H9 (cell line): Measurements from ENCODE around the gene B4GAT1. TPM values are rescaled to one million over a fixed set of nuclear protein-coding genes. Genes with fewer than 3 reads are reported as not detected.

Source experiments
- DNase-seq: peaks from one replicate; pipeline ENCODE4 v3.0.0-alpha.2; 2017
- H2AFZ ChIP-seq: one replicate; pipeline ENCODE4 v1.6.1; 2013; ENCODE audit warnings: mild to moderate bottlenecking, low read length, control low read depth, moderate library complexity
- H2AK5ac ChIP-seq: 2 replicates; pipeline ENCODE4 v1.6.1; 2013; ENCODE audit warnings: low read length, control low read depth, mixed read lengths; ENCODE audit not compliant: insufficient read length
- H2BK120ac ChIP-seq: one replicate; pipeline ENCODE4 v1.6.1; 2013; ENCODE audit warnings: low read depth, mild to moderate bottlenecking, low read length, control low read depth, inconsistent platforms; ENCODE audit not compliant: poor library complexity, severe bottlenecking
- H2BK12ac ChIP-seq: 2 replicates; pipeline ENCODE4 v1.6.1; 2013; ENCODE audit warnings: low read length, control low read depth, mixed read lengths, low read depth; ENCODE audit not compliant: insufficient read length
- H2BK15ac ChIP-seq: 2 replicates; pipeline ENCODE4 v1.6.1; 2013; ENCODE audit warnings: low read depth, low read length, control low read depth
- H2BK20ac ChIP-seq: one replicate; pipeline ENCODE4 v1.6.1; 2013; ENCODE audit warnings: low read depth, mild to moderate bottlenecking, low read length, control low read depth, inconsistent platforms; ENCODE audit not compliant: poor library complexity, severe bottlenecking
- H2BK5ac ChIP-seq: 2 replicates; pipeline ENCODE4 v1.6.1; 2013; ENCODE audit warnings: low read length, control low read depth, mixed read lengths; ENCODE audit not compliant: insufficient read length
- H3K14ac ChIP-seq: 2 replicates; pipeline ENCODE4 v1.6.1; 2013; ENCODE audit warnings: low read length, control low read depth; ENCODE audit not compliant: insufficient read depth
- H3K18ac ChIP-seq: 2 replicates; pipeline ENCODE4 v1.6.1; 2013; ENCODE audit warnings: low read depth, mild to moderate bottlenecking, mixed read lengths, low read length, control low read depth; ENCODE audit not compliant: insufficient read length
- H3K23ac ChIP-seq: 2 replicates; pipeline ENCODE4 v1.6.1; 2013; ENCODE audit warnings: low read length, control low read depth, mixed read lengths, low read depth; ENCODE audit not compliant: insufficient read length
- H3K23me2 ChIP-seq: 2 replicates; pipeline ENCODE4 v1.6.1; 2013; ENCODE audit warnings: low read depth, mild to moderate bottlenecking, mixed read lengths, low read length, control low read depth; ENCODE audit not compliant: insufficient read length, poor library complexity, severe bottlenecking
- H3K27ac ChIP-seq: 2 replicates; pipeline ENCODE4 v1.5.1; 2013; ENCODE audit warnings: low read length, control low read depth, mixed read lengths, low read depth; ENCODE audit not compliant: insufficient read length
- H3K27me3 ChIP-seq: 2 replicates; pipeline ENCODE4 v1.6.1; 2013; ENCODE audit warnings: low read length, control low read depth, inconsistent platforms; ENCODE audit not compliant: insufficient read depth
- H3K4ac ChIP-seq: 2 replicates; pipeline ENCODE4 v1.6.1; 2013; ENCODE audit warnings: low read depth, mild to moderate bottlenecking, control low read depth, inconsistent platforms, low read length, moderate library complexity
- H3K4me1 ChIP-seq: 2 replicates; pipeline ENCODE4 v1.6.1; 2013; ENCODE audit warnings: low read length, control low read depth, inconsistent platforms; ENCODE audit not compliant: insufficient read depth
- H3K4me2 ChIP-seq: 2 replicates; pipeline ENCODE4 v1.6.1; 2013; ENCODE audit warnings: low read length, control low read depth, mixed read lengths; ENCODE audit not compliant: insufficient read length, insufficient read depth
- H3K56ac ChIP-seq: 2 replicates; pipeline ENCODE4 v1.6.1; 2013; ENCODE audit warnings: low read depth, mild to moderate bottlenecking, mixed read lengths, low read length, control low read depth; ENCODE audit not compliant: insufficient read length
- H3K79me1 ChIP-seq: 2 replicates; pipeline ENCODE4 v1.6.1; 2013; ENCODE audit warnings: low read depth, mild to moderate bottlenecking, moderate library complexity, low read length, control low read depth, inconsistent platforms; ENCODE audit not compliant: insufficient read depth, poor library complexity, severe bottlenecking
- H3K79me2 ChIP-seq: 2 replicates; pipeline ENCODE4 v1.6.1; 2013; ENCODE audit warnings: low read length, control low read depth, inconsistent platforms; ENCODE audit not compliant: insufficient read depth
- H3K9ac ChIP-seq: 2 replicates; pipeline ENCODE4 v1.6.1; 2013; ENCODE audit warnings: low read length, control low read depth, mixed read lengths; ENCODE audit not compliant: insufficient read length; ENCODE audit errors: extremely low read depth
- H3K9me3 ChIP-seq: one replicate; pipeline ENCODE4 v1.6.1; 2013; ENCODE audit warnings: low read depth, low read length, inconsistent platforms; ENCODE audit not compliant: control insufficient read depth
- H3T11ph ChIP-seq: one replicate; pipeline ENCODE4 v1.6.1; 2013; ENCODE audit warnings: mild to moderate bottlenecking, low read length, control low read depth, inconsistent platforms
- H4K20me1 ChIP-seq: one replicate; pipeline ENCODE4 v1.6.1; 2013; ENCODE audit not compliant: control insufficient read depth, insufficient read length, insufficient read depth
- H4K5ac ChIP-seq: 2 replicates; pipeline ENCODE4 v1.6.1; 2013; ENCODE audit warnings: low read depth, mild to moderate bottlenecking, mixed read lengths, low read length, control low read depth; ENCODE audit not compliant: insufficient read length
- H4K8ac ChIP-seq: replicated peaks from 2 replicates; pipeline ENCODE4 v1.6.1; 2013; ENCODE audit warnings: low read length, control low read depth, mixed read lengths, low read depth; ENCODE audit not compliant: insufficient read length
- H4K91ac ChIP-seq: 2 replicates; pipeline ENCODE4 v1.6.1; 2013; ENCODE audit warnings: low read depth, mild to moderate bottlenecking, moderate library complexity, mixed read lengths, low read length, control low read depth; ENCODE audit not compliant: insufficient read length
- H3K27ac Mint-ChIP-seq, 3 experiments: 2 replicates in 2 of 3; 3 replicates in 1 of 3; pipeline ENCODE4 v1.8.0; 2020 to 2021; ENCODE audit warnings: mixed read lengths in 3 of 3, mild to moderate bottlenecking in 1 of 3, moderate library complexity in 1 of 3
- H3K27me3 Mint-ChIP-seq: 2 replicates; pipeline ENCODE4 v1.8.0; 2021; ENCODE audit warnings: low read depth, mild to moderate bottlenecking, moderate library complexity, mixed read lengths
- H3K36me3 Mint-ChIP-seq, 3 experiments: 2 replicates in 2 of 3; 3 replicates in 1 of 3; pipeline ENCODE4 v1.8.0; 2020 to 2021; ENCODE audit warnings: low read depth in 3 of 3, mixed read lengths in 3 of 3; ENCODE audit not compliant: insufficient read depth in 1 of 3
- H3K4me1 Mint-ChIP-seq, 2 experiments: 2 replicates each; pipeline ENCODE4 v1.8.0; 2020; ENCODE audit warnings: mixed read lengths in 2 of 2
- H3K4me3 Mint-ChIP-seq, 2 experiments: 2 replicates in 1 of 2; 3 replicates in 1 of 2; pipeline ENCODE4 v1.8.0; 2020 to 2021; ENCODE audit warnings: mild to moderate bottlenecking in 2 of 2, mixed read lengths in 2 of 2, moderate library complexity in 1 of 2
- H3K9me3 Mint-ChIP-seq, 2 experiments: 2 replicates in 1 of 2; 3 replicates in 1 of 2; pipeline ENCODE4 v1.8.0; 2020; ENCODE audit warnings: mild to moderate bottlenecking in 2 of 2, mixed read lengths in 2 of 2, moderate library complexity in 1 of 2
- CTCF ChIP-seq: fragments of 200-600 bp; sonication (generic); conservative IDR thresholded peaks from 3 replicates; pipeline ENCODE4 v1.8.0; 2021; ENCODE audit warnings: antibody characterized with exemption, mild to moderate bottlenecking
- WGBS: extraction: QIAGEN DNeasy Blood & Tissue Kit; methylation state at CpG from one replicate; pipeline ENCODE4 v1.1.7; 2013; ENCODE audit warnings: missing lambda C conversion rate, low lambda C conversion rate, mixed read lengths; ENCODE audit not compliant: insufficient read length; ENCODE audit errors: extremely low coverage; 5-methylcytosine and 5-hydroxymethylcytosine counted together
- total RNA-seq: library from RNA; stranded (reverse); gene quantifications from 2 replicates; pipeline ENCODE4 v1.2.1, GENCODE V29; 2021

The B4GAT1 gene
- total RNA-seq, 1 experiment from 2014 or later, result 24.3 TPM

GRCh38 chr11:66345316-66345649 is 2.1 kb downstream of the B4GAT1 start:
- peak overlapping the region in 2 of 3 experiments; percentile 77 to 94; a peak in 3 of 7 replicates for H3K27ac Mint-ChIP-seq

More at GRCh38 chr11:66345316-66345649, 2.1 kb downstream of the B4GAT1 start:
- Histone ChIP-seq H3K14ac (no peak overlapping the region), H3K79me2 (peaks cover 2% of the 10 kb centered on the region; the same call in 1 of the 2 replicates), H3K18ac (no peak overlapping the region), H2BK15ac (no peak overlapping the region), H3K79me1 (no peaks in the 10 kb centered on the region), H4K8ac (no peak overlapping the region), H3K23me2 (peaks cover 18% of the 10 kb centered on the region), H2AK5ac (no peak overlapping the region), H3K9ac (no peak overlapping the region), H2BK5ac (no peak overlapping the region), H2BK120ac (no peak overlapping the region), H3K4me2 (peak overlapping the region; percentile 84), H3K4me1 (no peaks in the 10 kb centered on the region), H3K56ac (no peak overlapping the region), H4K91ac (no peak overlapping the region), H2BK20ac (no peak overlapping the region), H4K20me1 (peaks cover 3% of the 10 kb centered on the region), H3T11ph (no peak overlapping the region), H3K9me3 (no peaks in the 10 kb centered on the region), H3K27ac (no peak overlapping the region), H3K23ac (no peak overlapping the region), H3K27me3 (no peaks in the 10 kb centered on the region), H4K5ac (no peak overlapping the region), H3K4ac (no peak overlapping the region), H2AFZ (no peak overlapping the region), H2BK12ac (no peak overlapping the region)
- peaks cover 10 to 20% (median 15%) of the 10 kb centered on the region in 3 experiments for H3K36me3 Mint-ChIP-seq
- peak overlapping the region; percentile 95 to 98 for H3K4me3 Mint-ChIP-seq
- TF ChIP-seq CTCF, result no peak
- DNase-seq, result no peak
- peaks cover 0 to 3% of the 10 kb centered on the region in 2 experiments; a peak in 4 of 5 replicates for H3K9me3 Mint-ChIP-seq
- no CpG with 5 or more reads among the region's 7 CpGs for WGBS
- peaks cover 26 to 28% of the 10 kb centered on the region in 2 experiments for H3K4me1 Mint-ChIP-seq
- H3K27me3 Mint-ChIP-seq, result peaks cover 4% of the 10 kb centered on the region
